NCI-H82 treated with DMSO at 0.1 percent for 48 hours (cell line): ENCODE measurements around the gene PCDH9.

Source experiments
- DNase-seq: peaks from one replicate; lab custom pipeline; 2025; ENCODE audit not compliant: unreplicated experiment; lab: John Stamatoyannopoulos, UW

PCDH9 gene

GRCh38 chr13:67045357-67045756, 184.8 kb downstream of the PCDH9 start:
- DNase-seq, result no peak

GRCh38 chr13:67043901-67044300, 186.2 kb downstream of the PCDH9 start:
- DNase-seq, result peak; percentile 46

- DNase-seq, result no peak
Observed at GRCh38 chr13:67042556-67042955, 187.6 kb downstream of the PCDH9 start.

- peak; percentile 23 for DNase-seq
Observed at GRCh38 chr13:67036699-67037457, 193.3 kb downstream of the PCDH9 start.

- no peak for DNase-seq
Observed at GRCh38 chr13:67033170-67033569, 197.0 kb downstream of the PCDH9 start.

- no peak for DNase-seq
Observed at GRCh38 chr13:67023130-67023876, 206.8 kb downstream of the PCDH9 start.

- DNase-seq, result no peak
Observed at GRCh38 chr13:67018775-67019174, 211.4 kb downstream of the PCDH9 start.

GRCh38 chr13:67017276-67017675, 212.9 kb downstream of the PCDH9 start:
- no peak for DNase-seq

GRCh38 chr13:67015976-67016600, 214.0 kb downstream of the PCDH9 start:
- DNase-seq, result no peak

- DNase-seq, result no peak
Observed at GRCh38 chr13:67014399-67014798, 215.7 kb downstream of the PCDH9 start.

- no peak for DNase-seq
Observed at GRCh38 chr13:67013709-67014108, 216.4 kb downstream of the PCDH9 start.

GRCh38 chr13:67008075-67008668, 222.0 kb downstream of the PCDH9 start:
- DNase-seq, result no peak

GRCh38 chr13:67004511-67004910, 225.6 kb downstream of the PCDH9 start:
- no peak for DNase-seq

- no peak for DNase-seq
Observed at GRCh38 chr13:67003743-67004142, 226.4 kb downstream of the PCDH9 start.

GRCh38 chr13:67001363-67001762, 228.8 kb downstream of the PCDH9 start:
- DNase-seq, result no peak

GRCh38 chr13:66996503-66996902, 233.6 kb downstream of the PCDH9 start:
- DNase-seq, result no peak

GRCh38 chr13:66995203-66995611, 234.9 kb downstream of the PCDH9 start:
- no peak for DNase-seq

- no peak for DNase-seq
Observed at GRCh38 chr13:66994517-66995202, 235.5 kb downstream of the PCDH9 start.

- peak; percentile 86 for DNase-seq
Observed at GRCh38 chr13:66994097-66994496, 236.0 kb downstream of the PCDH9 start.

GRCh38 chr13:66992719-66993118, 237.4 kb downstream of the PCDH9 start:
- no peak for DNase-seq

- peak; percentile 21 for DNase-seq
Observed at GRCh38 chr13:66992183-66992582, 238.0 kb downstream of the PCDH9 start.
